Measurements from ENCODE around the gene SOX13.

The SOX13 gene

GRCh38 chr1:204121840-204122555 is 49.1 kb downstream of the SOX13 start:
- Mint-ChIP-seq H3K27me3 (no peaks in the 10 kb centered on the region), H3K36me3 (ENCODE audit: low read depth) (no peaks in the 10 kb centered on the region), H3K9me3 (no peaks in the 10 kb centered on the region), H3K4me3 (no peak overlapping the region), H3K4me1 (no peaks in the 10 kb centered on the region), H3K27ac (no peak overlapping the region)
- DNase-seq = no peak
- no peak for ATAC-seq

- H3K27me3 Mint-ChIP-seq = no peaks in the 10 kb centered on the region
- H3K4me1 Mint-ChIP-seq = no peaks in the 10 kb centered on the region
- DNase-seq (no peak), ATAC-seq (no peak)
- H3K36me3 Mint-ChIP-seq (ENCODE audit: low read depth) = no peaks in the 10 kb centered on the region
- H3K4me3 Mint-ChIP-seq = no peak overlapping the region
- H3K27ac Mint-ChIP-seq = no peak overlapping the region
- no peaks in the 10 kb centered on the region for H3K9me3 Mint-ChIP-seq
Observed at GRCh38 chr1:204123376-204123775, 50.5 kb downstream of the SOX13 start.

- no peak for ATAC-seq
- DNase-seq = no peak
- H3K36me3 Mint-ChIP-seq (ENCODE audit: low read depth) = no peaks in the 10 kb centered on the region
- H3K4me1 Mint-ChIP-seq = peaks cover 4% of the 10 kb centered on the region
- H3K27me3 Mint-ChIP-seq = no peaks in the 10 kb centered on the region
- no peak overlapping the region for H3K4me3 Mint-ChIP-seq
- no peaks in the 10 kb centered on the region for H3K9me3 Mint-ChIP-seq
- H3K27ac Mint-ChIP-seq = no peak overlapping the region
Observed at GRCh38 chr1:204124639-204125038, 51.7 kb downstream of the SOX13 start.

DNA sequence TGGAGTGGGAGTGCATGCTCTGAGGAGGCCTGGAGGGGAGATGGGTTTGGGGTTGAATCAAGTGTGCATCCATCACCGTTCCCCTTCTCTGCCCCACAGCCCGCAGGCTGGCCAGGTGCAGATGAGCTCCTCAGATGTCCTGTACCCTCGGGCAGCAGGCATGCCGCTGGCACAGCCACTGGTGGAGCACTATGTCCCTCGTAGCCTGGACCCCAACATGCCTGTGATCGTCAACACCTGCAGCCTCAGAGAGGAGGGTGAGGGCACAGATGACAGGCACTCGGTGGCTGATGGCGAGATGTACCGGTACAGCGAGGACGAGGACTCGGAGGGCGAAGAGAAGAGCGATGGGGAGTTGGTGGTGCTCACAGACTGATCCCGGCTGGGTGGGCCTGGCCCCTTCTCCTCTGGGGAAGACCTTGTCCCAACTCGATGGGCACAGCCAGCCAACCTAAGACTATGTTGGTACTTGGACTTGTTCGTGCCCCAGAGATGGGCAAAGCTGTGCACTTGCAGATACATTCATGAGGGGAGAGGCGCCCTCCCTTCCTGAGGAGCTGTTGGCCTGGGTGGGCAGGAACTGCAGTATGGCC is 52.9 kb downstream of the SOX13 start:
- Mint-ChIP-seq H3K4me3 (no peak overlapping the region), H3K27ac (no peak overlapping the region), H3K4me1 (peaks cover 4% of the 10 kb centered on the region), H3K27me3 (no peaks in the 10 kb centered on the region), H3K9me3 (no peaks in the 10 kb centered on the region), H3K36me3 (ENCODE audit: low read depth) (no peaks in the 10 kb centered on the region)
- ATAC-seq (no peak), DNase-seq (no peak)

DNA sequence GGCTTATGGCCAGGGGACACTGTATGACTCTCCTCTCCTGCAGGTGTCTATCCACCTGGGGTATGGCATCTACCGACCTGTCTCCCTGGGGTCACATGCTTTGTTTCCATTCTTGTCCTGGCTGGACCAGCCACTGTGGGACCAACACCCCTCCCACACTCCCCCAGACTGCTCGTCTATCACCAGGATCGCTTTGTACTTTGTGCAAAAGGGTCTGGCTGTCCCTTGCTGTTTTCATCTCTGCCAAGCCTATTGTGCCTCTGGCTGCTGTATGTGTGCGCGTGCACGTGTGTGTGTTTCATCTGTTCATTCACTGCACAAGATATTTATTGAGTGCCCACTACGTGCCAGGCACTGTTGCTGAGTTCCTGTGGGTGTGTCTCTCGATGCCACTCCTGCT is 53.5 kb downstream of the SOX13 start:
- ATAC-seq (no peak), DNase-seq (no peak)
- Mint-ChIP-seq H3K27me3 (no peaks in the 10 kb centered on the region), H3K9me3 (no peaks in the 10 kb centered on the region), H3K36me3 (ENCODE audit: low read depth) (no peaks in the 10 kb centered on the region), H3K27ac (no peak overlapping the region), H3K4me1 (peaks cover 4% of the 10 kb centered on the region), H3K4me3 (no peak overlapping the region)

DNA sequence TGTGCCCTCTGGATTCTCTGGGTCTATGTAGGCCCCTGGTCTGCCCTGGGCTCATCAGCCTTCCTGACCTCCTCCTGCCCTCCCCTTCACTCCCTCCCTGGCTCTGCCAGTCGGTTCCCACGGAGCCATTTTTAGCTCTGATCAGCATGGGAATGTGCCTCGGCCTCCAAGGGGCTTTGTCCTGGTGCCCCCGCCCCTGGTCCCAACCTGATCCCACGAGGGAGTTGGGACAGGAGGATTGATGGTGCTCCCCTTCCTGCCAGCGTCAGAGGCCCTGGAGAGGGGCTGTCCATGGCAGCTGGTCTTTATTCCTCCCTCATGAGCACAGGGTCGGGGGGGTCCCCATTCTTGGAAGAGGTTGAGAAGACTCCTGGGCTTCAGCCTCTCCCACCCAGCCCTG is 54.0 kb downstream of the SOX13 start:
- Mint-ChIP-seq H3K4me1 (peaks cover 4% of the 10 kb centered on the region), H3K27ac (no peak overlapping the region), H3K27me3 (no peaks in the 10 kb centered on the region), H3K4me3 (no peak overlapping the region), H3K36me3 (ENCODE audit: low read depth) (no peaks in the 10 kb centered on the region), H3K9me3 (no peaks in the 10 kb centered on the region)
- DNase-seq (no peak), ATAC-seq (no peak)

DNA sequence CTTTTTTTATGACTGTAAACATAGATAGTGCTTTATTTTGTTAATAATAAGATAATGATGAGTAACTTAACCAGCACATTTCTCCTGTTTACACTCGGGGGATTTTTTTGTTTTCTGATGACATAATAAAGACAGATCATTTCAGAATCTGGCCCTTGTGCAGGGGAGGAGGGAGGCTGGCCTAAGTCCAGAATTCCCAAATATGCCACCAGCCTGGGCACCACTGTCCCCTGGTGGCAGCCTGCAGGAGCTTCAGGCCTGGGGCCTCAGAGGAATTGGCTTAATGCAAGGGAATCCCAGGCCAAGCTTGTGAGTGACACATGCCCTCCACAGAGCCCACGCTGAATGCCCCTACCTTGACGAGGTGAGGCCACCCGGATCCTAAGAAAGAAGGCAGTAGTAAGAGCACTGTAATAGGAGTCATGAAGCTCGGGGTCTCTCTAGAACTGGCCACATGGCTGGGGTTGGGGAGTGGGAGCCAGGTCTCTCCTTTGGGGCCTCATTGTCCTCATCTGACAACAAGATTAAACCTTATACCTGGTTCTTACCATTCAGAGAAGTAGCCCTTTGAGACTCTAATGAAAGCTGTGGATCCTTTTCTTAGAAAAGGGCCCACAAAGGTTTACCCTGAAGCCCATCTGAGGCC is 54.8 kb downstream of the SOX13 start:
- Mint-ChIP-seq H3K4me1 (peaks cover 4% of the 10 kb centered on the region), H3K27ac (no peak overlapping the region), H3K36me3 (ENCODE audit: low read depth) (no peaks in the 10 kb centered on the region), H3K4me3 (no peak overlapping the region), H3K9me3 (no peaks in the 10 kb centered on the region), H3K27me3 (no peaks in the 10 kb centered on the region)
- ATAC-seq = peak; percentile 15
- DNase-seq = peak; percentile 22

DNA sequence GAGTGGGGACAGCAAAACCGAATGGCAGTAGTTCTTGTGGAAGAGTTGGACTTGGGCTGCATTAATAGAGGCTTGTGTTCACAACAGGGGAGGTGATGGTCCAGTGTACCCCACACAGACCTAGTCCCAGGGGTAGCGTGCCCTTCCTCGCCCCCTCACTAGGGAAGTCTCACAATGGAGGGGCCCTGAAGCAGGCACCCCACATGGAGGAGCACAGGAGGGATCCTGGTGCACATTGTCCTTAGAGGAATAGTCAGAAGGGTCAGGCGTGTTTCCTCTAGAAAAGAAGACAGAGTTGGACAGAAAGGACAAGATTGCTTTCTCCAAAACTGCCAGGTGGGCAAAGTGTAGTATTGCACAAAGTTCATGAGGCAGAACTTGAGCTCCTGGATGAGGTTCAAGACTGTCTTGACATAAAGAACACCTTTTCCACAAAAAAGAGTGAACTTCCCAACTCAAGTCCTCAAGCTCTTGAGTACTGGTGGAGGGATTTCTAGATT is 55.6 kb downstream of the SOX13 start:
- ATAC-seq (no peak), DNase-seq (no peak)
- Mint-ChIP-seq H3K27me3 (no peaks in the 10 kb centered on the region), H3K36me3 (ENCODE audit: low read depth) (no peaks in the 10 kb centered on the region), H3K4me1 (peaks cover 4% of the 10 kb centered on the region), H3K4me3 (no peak overlapping the region), H3K9me3 (no peaks in the 10 kb centered on the region), H3K27ac (no peak overlapping the region)

GRCh38 chr1:204128964-204129896 is 56.3 kb downstream of the SOX13 start:
- DNase-seq (peak; percentile 73), ATAC-seq (peak; percentile 70)
- no peaks in the 10 kb centered on the region for H3K27me3 Mint-ChIP-seq
- H3K4me3 Mint-ChIP-seq = no peak overlapping the region
- no peaks in the 10 kb centered on the region for H3K36me3 Mint-ChIP-seq (ENCODE audit: low read depth)
- no peaks in the 10 kb centered on the region for H3K9me3 Mint-ChIP-seq
- H3K4me1 Mint-ChIP-seq = peaks cover 4% of the 10 kb centered on the region
- H3K27ac Mint-ChIP-seq = no peak overlapping the region

GRCh38 chr1:204130178-204130577 is 57.3 kb downstream of the SOX13 start:
- no peak for DNase-seq
- no peaks in the 10 kb centered on the region for H3K9me3 Mint-ChIP-seq
- peaks cover 4% of the 10 kb centered on the region for H3K4me1 Mint-ChIP-seq
- no peak overlapping the region for H3K4me3 Mint-ChIP-seq
- H3K27ac Mint-ChIP-seq = no peak overlapping the region
- no peaks in the 10 kb centered on the region for H3K36me3 Mint-ChIP-seq (ENCODE audit: low read depth)
- no peaks in the 10 kb centered on the region for H3K27me3 Mint-ChIP-seq
- no peak for ATAC-seq

GRCh38 chr1:204130981-204131892 is 58.3 kb downstream of the SOX13 start:
- no peaks in the 10 kb centered on the region for H3K9me3 Mint-ChIP-seq
- DNase-seq (no peak), ATAC-seq (no peak)
- H3K4me3 Mint-ChIP-seq = no peak overlapping the region
- H3K4me1 Mint-ChIP-seq = peaks cover 4% of the 10 kb centered on the region
- no peaks in the 10 kb centered on the region for H3K27me3 Mint-ChIP-seq
- H3K27ac Mint-ChIP-seq = no peak overlapping the region
- no peaks in the 10 kb centered on the region for H3K36me3 Mint-ChIP-seq (ENCODE audit: low read depth)

DNA sequence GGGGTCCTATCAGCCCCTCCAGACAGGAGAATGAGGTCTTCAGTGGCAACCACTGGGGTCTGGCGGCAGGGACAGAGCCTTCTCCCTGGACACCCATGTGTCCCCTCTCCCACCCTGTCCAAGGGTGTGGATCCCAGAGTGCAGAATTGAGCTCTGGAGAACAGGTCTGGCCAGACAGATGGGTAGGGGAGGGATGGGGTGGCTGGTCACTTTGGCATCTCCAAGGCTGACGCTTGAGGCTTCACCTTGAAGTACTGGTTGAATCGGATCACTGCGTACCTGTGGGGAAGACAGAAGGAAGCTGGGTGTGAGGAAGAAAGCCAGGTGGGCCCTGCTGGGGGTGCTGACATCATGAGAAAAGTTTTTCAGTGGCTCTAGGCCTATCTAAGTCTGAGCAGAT is 59.1 kb downstream of the SOX13 start:
- no peaks in the 10 kb centered on the region for H3K9me3 Mint-ChIP-seq
- ATAC-seq (no peak), DNase-seq (no peak)
- H3K36me3 Mint-ChIP-seq (ENCODE audit: low read depth) = no peaks in the 10 kb centered on the region
- H3K27me3 Mint-ChIP-seq = no peaks in the 10 kb centered on the region
- no peak overlapping the region for H3K4me3 Mint-ChIP-seq
- peaks cover 4% of the 10 kb centered on the region for H3K4me1 Mint-ChIP-seq
- H3K27ac Mint-ChIP-seq = no peak overlapping the region

GRCh38 chr1:204132718-204133117 is 59.8 kb downstream of the SOX13 start:
- Mint-ChIP-seq H3K27me3 (no peaks in the 10 kb centered on the region), H3K4me1 (peaks cover 4% of the 10 kb centered on the region), H3K36me3 (ENCODE audit: low read depth) (no peaks in the 10 kb centered on the region), H3K27ac (no peak overlapping the region), H3K9me3 (no peaks in the 10 kb centered on the region), H3K4me3 (no peak overlapping the region)
- DNase-seq (no peak), ATAC-seq (no peak)

DNA sequence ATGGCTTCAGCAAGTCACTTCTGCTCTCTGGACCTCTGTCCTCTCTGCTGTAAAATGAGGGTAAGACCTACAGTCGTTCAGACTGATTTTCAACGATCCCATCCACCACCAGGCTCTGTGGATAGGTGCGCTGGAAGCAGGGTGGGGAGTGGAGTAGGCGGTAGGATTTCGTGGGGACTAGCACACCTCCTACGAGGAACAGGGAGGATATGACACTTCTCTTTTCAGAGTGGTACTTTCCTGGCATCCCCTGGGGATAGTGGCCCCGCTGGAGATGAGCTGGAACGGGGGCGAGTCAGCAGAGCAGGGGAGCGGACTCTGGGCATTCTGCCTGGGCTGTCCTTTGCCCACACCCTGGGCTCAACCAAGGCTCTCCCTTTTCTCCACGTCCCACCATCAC is 61.2 kb downstream of the SOX13 start:
- no peak overlapping the region for H3K27ac Mint-ChIP-seq
- DNase-seq (no peak), ATAC-seq (no peak)
- H3K4me3 Mint-ChIP-seq = no peak overlapping the region
- no peaks in the 10 kb centered on the region for H3K27me3 Mint-ChIP-seq
- no peaks in the 10 kb centered on the region for H3K36me3 Mint-ChIP-seq (ENCODE audit: low read depth)
- H3K9me3 Mint-ChIP-seq = no peaks in the 10 kb centered on the region
- H3K4me1 Mint-ChIP-seq = no peaks in the 10 kb centered on the region
